Kasumi-1 (cell line): ENCODE measurements around the gene E2F4.

Experiments used
- DNase-seq, 2 experiments: peaks; one replicate each; lab custom pipeline; 2025; lab: John Stamatoyannopoulos, UW

The E2F4 gene

DNA sequence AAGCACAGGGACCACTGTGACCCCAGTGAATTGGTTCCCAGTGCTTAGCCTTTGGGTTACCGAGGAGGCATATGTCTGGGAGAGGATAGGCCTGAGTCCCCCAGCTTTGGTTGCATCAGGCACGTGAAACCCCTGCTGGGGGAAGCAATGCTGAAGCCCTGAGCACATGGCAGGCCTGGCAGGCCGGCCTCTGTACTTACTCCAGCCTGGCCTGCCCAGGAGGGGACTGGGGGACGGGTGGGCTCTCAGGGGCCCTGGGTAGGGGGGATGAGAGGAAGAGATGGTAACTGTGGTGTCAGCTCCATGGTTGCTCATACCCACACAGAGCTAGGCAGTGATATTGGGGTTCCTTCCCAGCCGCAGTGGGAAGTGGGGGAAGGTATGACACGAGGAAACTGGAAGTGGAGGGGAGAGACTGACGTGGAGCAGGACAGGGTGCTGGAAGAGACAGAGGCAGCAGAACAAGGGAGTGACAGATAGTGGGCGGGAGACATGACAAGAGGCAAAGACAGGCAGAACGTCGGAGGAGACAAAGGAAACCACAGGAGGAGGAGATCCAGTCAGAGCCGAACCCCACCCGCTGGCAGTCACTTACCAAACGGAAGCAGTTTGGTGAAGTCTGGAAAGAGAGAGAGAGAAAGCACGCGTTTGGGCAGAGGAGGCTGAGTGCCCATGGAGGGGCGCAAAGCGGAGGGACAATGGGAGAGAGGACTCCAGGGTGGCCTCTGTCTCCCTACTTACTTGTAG is 44.0 kb downstream of the E2F4 start:
- DNase-seq, result no peak

DNA sequence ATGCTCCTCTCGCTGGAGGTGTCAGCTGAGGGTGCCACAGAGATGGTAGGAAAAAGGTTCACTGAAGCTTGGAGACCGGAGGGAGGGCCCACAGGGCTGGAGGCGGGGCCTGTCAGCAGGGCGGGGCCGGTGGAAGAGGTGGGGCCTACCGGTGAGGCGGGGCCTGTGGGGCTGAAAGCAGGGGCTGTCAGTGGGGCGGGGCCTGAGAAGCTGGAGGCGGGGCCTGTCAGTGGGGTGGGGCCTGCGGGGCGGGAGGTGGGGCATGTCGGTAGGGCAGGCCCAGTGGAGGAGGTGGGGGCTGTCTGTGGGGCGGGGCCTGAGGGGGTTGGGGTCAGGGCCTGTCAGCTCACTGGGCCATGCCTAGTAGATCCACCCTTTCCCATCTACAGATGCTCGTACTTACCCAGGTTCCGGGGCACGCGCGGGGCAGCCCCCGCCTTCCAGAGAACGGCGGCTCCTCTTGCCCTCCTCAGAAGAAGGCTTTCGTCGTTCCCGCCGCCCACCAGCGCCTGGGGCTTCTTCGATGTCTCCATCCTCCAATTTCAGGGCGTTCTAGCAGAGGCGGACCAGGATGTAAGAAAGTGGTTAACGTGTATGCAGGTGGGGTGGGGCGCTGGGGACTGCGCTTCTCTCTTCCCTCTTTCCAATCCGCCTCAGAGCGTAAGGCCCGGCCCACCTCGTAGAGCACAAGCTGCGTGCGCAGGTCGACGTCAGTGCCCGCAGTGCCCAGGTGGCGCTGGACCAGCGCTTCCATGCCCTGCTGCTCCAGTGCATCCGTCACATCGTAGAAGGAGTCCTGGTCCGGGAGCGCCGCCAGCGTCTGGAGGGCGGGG is 44.8 kb downstream of the E2F4 start:
- DNase-seq, result peak; percentile 31 to 41

DNA sequence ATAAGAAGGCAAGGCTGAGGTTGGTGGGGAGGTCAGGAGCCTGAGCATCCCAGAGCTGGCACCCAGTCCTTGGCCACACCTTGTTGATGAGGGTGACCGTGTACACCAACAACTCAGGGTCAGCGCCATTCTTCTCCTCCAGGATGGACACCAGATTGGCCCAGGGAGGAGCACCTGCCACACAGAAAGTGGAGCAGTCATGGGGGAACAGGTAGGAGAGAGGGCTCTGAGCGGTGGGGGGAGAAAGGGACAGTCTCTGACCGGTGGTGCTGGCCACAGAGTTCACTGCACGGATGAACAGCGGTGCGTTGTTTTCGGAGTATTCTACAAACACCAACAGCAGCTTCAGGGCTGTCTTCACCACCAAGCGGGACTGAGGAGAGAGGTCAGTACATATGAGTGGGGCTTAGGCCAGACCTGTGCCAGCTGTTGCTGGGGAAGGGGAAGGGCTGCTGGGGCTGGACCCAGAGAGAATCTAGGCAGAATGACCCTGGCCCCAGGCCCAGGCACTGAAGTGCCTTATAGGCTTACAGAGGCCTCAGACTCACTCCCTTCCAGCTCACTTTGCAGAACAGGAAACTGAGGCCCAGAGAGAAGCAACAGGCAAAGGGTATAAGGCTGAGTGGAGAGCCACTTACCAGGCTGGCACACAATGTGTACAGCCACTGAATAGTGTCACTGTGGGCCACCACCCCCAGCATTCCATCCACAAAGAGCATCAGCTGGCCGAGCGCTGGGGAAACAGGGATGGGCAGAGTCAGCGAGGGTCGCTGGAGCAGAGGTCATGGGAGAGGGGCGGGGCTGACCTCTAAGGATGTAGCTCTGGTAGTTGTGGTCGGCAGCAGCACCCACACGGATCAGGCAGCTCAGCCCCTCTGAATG is 45.7 kb downstream of the E2F4 start:
- DNase-seq, result no peak

DNA sequence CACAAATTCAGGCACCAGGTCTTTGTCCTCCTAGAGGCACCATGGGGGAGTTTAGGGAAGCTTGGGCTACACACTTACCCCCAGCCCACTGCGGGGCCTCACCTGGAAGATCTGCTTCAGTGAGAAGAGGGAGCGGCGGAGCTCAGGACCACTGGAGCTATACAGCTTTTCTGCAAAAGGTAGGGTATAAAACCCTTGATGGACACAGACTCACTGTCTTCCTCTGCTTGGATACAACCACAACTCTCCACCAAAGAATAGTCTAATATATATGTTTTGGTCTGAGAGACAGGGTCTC is 46.3 kb downstream of the E2F4 start:
- DNase-seq, result no peak

DNA sequence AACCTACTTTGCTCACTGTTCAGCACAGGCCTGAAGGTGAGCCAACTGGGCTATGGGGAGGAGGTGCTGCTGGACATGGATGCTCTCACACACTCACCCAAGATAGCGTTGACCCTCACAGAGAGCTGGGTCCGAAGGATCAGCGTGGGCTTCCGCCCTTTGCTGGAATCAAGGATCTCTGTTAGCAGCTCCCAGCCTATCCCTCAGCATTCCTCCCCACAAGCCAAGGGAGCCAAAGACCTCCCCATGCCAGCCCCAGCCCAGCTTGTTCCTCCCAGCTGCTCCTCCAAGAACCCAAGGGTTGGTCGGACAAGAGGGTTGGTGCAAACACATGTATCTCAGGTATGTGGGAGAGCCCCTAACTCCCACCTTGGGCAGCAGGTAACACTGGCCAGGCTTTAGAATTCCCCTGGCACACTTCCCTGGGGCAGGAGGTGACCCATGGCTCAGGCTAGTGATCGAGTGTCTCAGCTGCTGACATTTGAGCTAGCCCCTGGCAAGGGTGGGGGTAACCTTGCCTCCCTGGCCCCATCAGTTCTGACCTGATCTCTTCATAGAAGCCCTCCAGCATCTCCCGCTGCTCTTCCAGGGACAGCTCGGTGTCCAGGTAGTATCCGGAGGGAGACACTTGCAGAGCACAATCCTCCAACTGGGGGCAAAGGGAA is 47.0 kb downstream of the E2F4 start:
- no peak for DNase-seq

DNA sequence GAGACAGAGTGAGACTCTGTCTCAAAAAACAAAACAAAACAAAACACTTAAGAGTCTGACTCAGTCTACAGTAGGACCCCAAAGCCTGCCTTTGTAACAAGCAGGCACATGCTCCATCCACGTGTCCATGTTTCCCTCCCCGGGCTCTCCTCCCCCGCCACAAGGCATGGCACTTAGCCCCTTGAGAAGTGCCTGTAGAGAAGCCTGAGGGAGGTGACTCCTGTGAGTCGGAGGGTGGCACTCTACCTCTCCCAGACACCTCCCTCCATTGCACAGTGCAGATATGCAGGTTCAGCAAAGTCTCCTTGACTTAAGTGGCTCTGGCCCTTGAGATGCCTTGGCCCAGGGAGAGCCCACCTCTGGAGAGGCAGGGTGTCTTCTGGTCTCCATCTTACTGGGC is 48.6 kb downstream of the E2F4 start:
- DNase-seq, result no peak

DNA sequence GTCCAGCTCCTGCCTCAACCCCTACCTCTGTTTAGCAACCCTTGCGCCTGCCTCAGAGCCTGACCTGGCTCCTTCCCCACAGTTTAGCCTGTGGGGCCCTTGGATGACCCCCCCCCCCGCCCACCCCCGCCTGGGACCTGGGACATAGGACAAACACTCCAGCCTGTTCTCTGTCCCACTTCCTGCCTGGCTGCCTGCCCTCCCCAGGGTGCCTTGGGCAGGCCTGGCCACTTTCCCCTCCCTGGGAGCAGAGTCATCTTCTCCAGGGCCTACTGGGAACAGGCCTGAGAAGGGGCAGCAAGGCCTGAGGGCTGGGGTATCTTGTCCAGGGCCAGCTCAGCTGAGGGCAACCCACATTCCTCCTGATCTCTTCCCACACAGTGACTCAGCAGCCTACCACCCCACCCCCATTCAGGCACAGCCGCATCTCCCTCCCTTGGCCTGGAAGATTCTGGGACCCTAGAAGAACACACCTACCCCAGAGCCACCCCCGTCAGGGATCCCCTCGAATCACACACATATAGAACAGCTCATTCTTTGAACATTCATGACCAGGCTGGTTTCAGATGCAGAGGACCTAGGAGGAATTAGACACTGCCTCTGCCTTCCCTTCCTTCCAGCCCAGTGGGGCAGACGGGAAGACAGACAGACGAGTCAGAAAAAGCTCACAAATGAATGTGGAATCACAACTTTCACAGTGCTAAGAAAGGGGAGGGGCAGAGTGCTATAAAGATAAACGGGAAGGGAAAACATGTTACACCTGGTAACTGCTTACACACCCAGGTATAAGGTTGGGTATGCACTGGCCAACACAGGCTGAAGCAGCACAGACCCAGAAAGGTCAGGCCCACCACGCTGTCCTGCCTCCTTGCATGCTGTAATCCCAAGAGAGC is 49.3 kb downstream of the E2F4 start:
- no peak for DNase-seq

DNA sequence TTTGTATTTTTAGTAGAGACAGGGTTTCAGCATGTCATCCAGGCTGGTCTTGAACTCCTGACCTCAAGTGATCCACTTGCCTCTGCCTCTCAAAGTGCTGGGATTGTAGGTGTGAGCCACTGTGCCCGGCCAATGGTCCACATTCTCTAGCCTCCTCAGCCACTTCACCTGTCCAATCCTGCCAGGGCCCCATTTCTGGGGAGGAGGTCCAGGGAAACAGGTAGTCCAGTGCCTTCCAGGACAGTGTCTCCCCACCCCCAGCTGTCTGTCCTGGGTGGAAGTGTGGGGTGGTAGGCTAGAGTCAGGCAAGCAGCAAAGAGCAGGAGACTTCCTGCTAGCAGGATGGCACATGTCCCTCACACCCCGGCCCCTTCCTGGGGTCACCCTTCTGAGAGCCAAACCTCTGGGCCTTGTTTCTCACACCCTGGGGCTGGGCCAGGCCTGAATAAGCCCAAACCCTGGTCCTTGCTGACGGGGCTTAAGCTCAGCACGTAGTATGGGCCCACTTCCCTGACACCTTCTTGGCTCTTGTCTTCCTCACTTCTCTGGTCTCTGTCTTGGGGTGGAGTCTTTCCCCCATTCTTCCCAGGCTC is 50.3 kb downstream of the E2F4 start:
- no peak for DNase-seq

DNA sequence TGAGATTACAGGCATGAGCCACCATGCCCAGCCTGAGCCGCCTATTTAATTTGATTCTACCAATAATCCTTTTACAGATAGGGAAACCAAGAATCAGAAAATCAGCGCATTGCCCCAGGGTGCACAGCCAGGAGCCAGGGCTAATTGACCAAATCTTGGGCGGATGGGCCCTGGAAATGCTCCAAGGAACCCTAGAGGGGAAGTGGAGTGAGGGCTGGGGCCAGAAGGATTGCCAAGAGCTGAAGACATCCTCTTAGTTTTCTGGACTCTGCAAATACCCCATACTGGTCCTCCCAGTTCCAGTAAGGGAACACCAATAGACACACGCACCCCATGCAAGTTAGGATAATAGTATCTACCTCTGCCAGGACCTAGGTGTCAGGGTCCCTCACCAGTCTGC is 51.5 kb downstream of the E2F4 start:
- DNase-seq, result no peak

DNA sequence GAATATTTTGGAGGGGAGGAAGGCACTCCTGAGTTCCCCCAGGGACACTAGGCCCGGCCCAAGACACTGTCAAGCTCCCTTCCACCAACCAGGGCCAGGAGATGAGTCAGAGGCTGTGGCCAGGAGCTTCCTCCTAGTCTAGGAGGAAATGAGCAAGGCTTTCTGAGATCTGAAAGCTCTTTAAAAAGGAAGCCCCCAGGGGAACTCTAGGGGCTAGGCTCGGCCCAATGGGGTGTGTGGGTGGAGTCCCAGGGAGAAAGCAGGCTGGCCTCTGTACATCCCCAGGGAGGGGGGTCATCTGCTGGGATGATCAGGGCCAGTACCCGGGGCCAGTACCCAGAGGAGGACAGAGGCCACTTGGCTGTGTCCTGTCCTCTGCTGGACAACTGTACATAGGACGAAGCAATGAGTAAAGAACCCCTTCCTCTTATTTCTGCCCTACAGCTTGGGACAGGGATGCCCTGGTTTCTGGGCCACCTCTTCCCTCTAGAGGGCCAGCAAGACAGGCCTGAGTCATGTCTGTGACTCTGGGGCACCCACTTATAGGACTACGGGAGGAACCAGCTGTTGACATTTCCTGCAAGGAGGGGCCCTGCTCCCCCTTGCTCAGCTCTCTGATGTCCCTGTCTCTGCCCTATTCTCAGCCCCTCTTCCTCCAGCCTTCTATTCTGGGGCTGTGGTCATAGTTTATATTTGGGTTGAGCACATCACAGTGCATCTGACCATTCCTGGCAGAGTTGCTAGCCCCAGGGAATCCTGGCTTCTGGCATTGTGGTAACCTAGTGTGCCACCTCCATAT is 52.6 kb downstream of the E2F4 start:
- peak; percentile 97 to 98 for DNase-seq

DNA sequence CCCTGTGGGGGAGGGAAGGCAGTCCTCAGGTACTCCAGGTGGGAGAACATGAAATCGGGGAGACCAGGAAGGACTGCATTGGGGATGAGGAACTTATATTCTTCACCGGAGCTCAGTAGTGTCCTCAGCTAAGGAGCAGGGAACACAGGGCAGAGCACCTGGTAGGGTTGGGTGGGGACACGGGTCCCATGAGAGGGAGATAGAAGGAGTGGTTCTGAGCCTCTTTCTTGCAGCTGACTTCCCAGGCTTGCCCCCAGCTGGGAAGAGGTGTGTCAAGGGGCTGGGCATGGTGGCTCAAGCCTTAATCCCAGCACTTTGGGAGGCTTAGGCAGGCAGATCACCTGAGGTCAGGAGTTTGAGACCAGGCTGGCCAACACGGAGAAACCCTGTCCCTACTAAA is 53.2 kb downstream of the E2F4 start:
- peak in 1 of 2 experiments; percentile 38 for DNase-seq

DNA sequence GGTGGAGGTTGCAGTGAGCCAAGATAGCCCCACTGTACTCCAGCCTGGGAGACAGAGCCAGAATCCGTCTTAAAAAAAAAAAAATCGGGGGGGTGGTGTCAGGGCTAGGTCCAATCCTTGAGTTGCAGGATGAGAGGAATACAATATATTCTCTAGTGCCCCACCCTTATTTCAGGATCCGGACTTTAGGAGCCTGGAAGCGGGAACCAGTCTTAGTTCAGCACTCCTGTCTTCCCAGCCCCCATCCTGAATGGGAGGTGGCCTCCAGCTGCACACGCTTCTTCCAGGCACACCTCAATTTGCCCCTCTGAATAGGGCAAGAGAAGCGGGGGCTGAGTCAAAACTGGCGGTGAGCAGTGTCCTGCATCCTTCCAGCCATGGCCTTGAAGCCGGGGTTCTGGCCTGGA is 53.7 kb downstream of the E2F4 start:
- no peak for DNase-seq

DNA sequence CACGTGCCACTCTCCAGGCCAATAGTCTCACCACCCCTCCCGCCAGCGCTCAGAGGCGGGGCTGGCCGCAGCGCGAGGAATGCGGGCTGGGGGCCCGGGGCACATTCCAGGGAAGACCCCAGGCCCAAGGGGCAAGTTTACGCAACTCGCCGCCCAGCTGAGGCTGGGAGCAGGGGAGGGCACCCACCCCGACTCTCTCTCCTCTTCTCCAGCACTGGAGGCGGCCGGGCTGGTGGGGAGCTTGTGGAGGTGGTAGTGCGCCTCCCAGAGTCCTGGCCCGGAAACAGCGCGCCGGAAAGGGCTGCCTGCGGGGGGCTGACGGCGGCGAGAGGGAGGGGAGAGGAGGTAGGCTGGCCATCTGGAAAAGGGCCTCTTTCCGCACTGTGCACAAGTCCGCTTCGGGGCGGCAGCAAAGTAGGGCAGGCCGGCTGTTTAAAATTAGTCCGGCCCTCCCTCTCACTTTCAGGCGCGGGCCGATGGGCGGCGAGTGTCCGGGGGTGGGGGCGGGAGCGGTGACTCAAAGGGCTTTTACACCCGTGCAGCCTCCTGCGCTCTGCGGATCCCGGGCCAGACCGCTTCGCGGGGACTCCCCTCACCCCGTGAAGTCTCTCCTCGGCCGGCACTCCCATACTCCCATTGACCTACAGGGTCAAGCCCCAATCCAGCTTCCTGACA is 54.3 kb downstream of the E2F4 start:
- peak; percentile 68 to 86 for DNase-seq

DNA sequence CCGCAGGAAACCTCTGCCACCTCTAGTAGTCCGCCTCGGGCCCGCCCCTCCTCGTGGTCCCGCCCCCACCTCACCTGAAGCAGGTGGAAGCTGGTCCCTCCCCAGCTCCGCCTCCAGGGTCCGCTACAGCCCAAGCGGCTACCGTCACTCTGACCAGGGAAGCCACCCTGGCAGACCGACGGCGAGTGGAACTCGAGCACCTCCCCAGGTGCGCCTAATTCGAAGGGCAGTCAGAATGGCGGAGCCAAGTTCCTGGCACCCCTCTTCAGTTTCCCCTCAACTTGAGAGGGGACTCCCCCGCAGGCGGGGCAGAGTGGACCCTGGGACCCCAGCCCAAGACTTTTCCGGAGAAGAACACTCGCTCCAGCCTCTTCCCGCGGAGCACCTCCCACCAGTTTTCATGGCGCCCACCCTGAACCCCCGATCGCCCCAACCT is 54.8 kb downstream of the E2F4 start:
- DNase-seq, result no peak

DNA sequence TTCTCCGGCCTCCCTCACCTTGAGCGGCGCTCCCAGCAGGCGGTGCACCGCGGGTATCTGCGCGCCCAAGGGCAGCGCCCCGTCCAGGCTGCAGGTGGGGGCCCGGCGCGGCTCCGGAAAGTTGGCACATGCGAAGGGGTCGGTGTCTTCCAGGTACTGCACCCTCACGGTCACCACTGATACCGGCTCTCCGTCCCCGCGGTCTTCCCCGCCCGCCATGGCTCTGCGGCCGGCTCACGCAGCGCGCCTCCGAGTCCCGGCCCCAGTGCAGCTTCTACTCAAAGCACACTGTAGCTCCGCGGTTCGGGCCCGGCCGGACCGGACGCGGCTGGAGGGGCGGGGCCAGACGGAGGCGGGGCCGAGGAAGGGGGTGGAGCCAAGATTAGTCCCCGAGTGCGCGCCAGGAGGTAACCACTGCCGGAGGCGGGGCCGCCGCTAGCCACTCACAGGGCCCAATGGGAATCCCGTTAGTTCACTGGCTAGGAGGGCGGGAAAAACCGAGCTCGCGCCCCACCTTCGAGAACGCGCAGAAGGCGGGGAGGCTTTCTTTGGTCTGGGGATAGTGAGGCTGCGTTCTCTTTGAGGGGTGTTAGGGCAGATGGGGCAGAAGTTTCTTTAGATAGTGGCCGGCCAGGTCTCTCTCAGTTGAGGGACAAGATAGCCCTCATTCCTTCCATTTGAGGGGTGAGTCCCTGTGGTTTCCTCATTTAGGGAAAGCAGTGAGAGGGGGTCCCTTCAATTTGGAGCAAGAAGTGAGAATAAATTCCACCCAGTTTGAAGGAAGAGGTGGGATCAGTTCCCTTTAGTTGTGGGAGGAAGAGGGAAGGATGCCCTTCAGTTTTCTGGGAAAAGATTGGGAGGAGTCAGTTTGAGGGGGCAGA is 55.5 kb downstream of the E2F4 start, which contains the start of gene FHOD1:
FHOD1 (minus strand) TSS at position 290 of the 881 bp plus-strand sequence; CDS start at position 219, 71 bp downstream.
- peak; percentile 92 to 94 for DNase-seq

DNA sequence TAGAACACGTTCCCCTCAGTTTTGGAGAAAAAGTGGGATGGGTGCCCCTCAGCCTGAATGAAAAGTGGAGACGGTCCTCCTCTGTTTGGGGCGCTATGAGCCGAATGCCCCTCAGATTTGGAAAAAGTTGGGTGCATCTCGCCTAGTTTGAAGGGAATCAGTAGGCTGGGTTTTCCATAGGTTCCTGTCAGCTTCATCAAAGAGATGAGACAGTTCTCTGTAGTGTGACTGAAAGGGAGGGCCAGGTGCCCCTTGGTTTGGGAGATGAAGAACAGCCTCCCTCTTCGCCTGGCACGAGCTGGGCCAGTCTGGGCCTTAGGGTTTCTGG is 56.1 kb downstream of the E2F4 start:
- DNase-seq, result no peak
